Peyer's patch (tissue), 4 donors: ENCODE measurements around the gene DPEP2. TPM values are rescaled to one million over a fixed set of nuclear protein-coding genes. Genes with fewer than 3 reads are reported as not detected.
A peak's percentile ranks its signal among the peaks of the same experiment; 100 is the strongest.

Experiments used
- DNase-seq, 3 donors: peaks; one replicate each; pipeline ENCODE4 v3.0.0-alpha.2; 2017 to 2019
- H3K27ac ChIP-seq, 4 donors: fragments of 200-600 bp; sonication (generic); one replicate each; pipeline ENCODE4 v1.5.1; 2016 to 2019
- H3K27me3 ChIP-seq, 2 donors: fragments of 200-600 bp; sonication (generic); one replicate each; pipeline ENCODE4 v1.5.1; 2019
- H3K36me3 ChIP-seq, 3 donors: fragments of 200-600 bp; sonication (generic); one replicate each; pipeline ENCODE4 v1.5.1; 2016 to 2019
- H3K4me1 ChIP-seq, 4 donors: fragments of 200-600 bp; sonication (generic); one replicate each; pipeline ENCODE4 v1.5.1; 2016 to 2019
- H3K4me3 ChIP-seq, 4 donors: fragments of 200-600 bp; sonication (generic); 1 replicate in 3 of 4; 2 replicates in 1 of 4; pipeline ENCODE4 v1.5.1; 2016 to 2019; ENCODE audit warnings: mild to moderate bottlenecking in 1 of 4
- H3K9me3 ChIP-seq, 4 donors: fragments of 200-600 bp; sonication (generic); one replicate each; pipeline ENCODE4 v1.5.1; 2016 to 2019; ENCODE audit warnings: mild to moderate bottlenecking in 1 of 4
- CTCF ChIP-seq, 6 experiments: fragments of 450-650 bp in 4 of 6; fragments of 200-600 bp in 2 of 6; sonication (generic) in 1 of 6; IDR thresholded peaks; one replicate each; pipeline ENCODE4 v1.5.1; 2017 to 2019; ENCODE audit warnings: antibody characterized with exemption in 6 of 6, mild to moderate bottlenecking in 3 of 6, moderate library complexity in 1 of 6
- POLR2A ChIP-seq, 2 donors: fragments of 450-650 bp; IDR thresholded peaks; one replicate each; pipeline ENCODE4 v1.5.1; 2017; ENCODE audit warnings: antibody characterized with exemption in 2 of 2, mild to moderate bottlenecking in 2 of 2, moderate library complexity in 2 of 2
- total RNA-seq, 4 donors: library from RNA; depleted of rRNA; stranded (reverse); fragments of >200 nt; gene quantifications; one replicate each; pipeline ENCODE4 v1.1.0, GENCODE V29; 2016

The DPEP2 gene
- total RNA-seq, 4 donors from 2014 or later: 1.1 to 12.4 (median 6.6) TPM

GRCh38 chr16:68022728-68023537, 23.6 kb upstream of the DPEP2 start, which contains the start of the genes DDX28 and DUS2:
TSS of gene DDX28 (minus strand) at chr16:68023232. CDS start at chr16:68023202, 30 bp downstream.
TSS of gene DUS2 (plus strand) at chr16:68023284. CDS start at chr16:68038024, 14,740 bp downstream.
- peak within 1 kb of the TSS; percentile 66 to 91 (median 80) for H3K27ac ChIP-seq
- H3K9me3 ChIP-seq: no peaks in the 10 kb centered on the region
- TF ChIP-seq CTCF (IDR thresholded peaks at IDR 0.05) (peak in 1 of 6 experiments; percentile 2), POLR2A (IDR thresholded peaks at IDR 0.05) (peak; percentile 23 to 50)
- peaks cover 0 to 7% (median 0%) of the 10 kb centered on the region in 3 donors for H3K36me3 ChIP-seq
- H3K27me3 ChIP-seq: no peaks in the 10 kb centered on the region
- DNase-seq: peak; percentile 87 to 97 (median 96)
- peak within 1 kb of the TSS; percentile 79 to 100 (median 88) for H3K4me3 ChIP-seq
- peaks cover 0 to 27% (median 11%) of the 10 kb centered on the region in 4 donors for H3K4me1 ChIP-seq

GRCh38 chr16:68022278-68022727, 23.0 kb upstream of the DPEP2 start:
- TF ChIP-seq CTCF (IDR thresholded peaks at IDR 0.05) (no peak), POLR2A (IDR thresholded peaks at IDR 0.05) (no peak)
- H3K4me3 ChIP-seq: peak overlapping the region; percentile 79 to 100 (median 88)
- H3K27me3 ChIP-seq: no peaks in the 10 kb centered on the region
- peaks cover 0 to 27% (median 11%) of the 10 kb centered on the region in 4 donors for H3K4me1 ChIP-seq
- no peaks in the 10 kb centered on the region for H3K9me3 ChIP-seq
- DNase-seq: no peak
- H3K27ac ChIP-seq: peak overlapping the region; percentile 66 to 91 (median 80)
- H3K36me3 ChIP-seq: peaks cover 0 to 7% (median 0%) of the 10 kb centered on the region in 3 donors

GRCh38 chr16:68021490-68021889, 22.2 kb upstream of the DPEP2 start:
- H3K4me3 ChIP-seq: no peak overlapping the region
- TF ChIP-seq POLR2A (IDR thresholded peaks at IDR 0.05) (no peak), CTCF (IDR thresholded peaks at IDR 0.05) (no peak)
- H3K27me3 ChIP-seq: no peaks in the 10 kb centered on the region
- peaks cover 0 to 27% (median 11%) of the 10 kb centered on the region in 4 donors for H3K4me1 ChIP-seq
- H3K27ac ChIP-seq: no peak overlapping the region
- no peak for DNase-seq
- H3K9me3 ChIP-seq: no peaks in the 10 kb centered on the region
- peaks cover 0 to 7% (median 0%) of the 10 kb centered on the region in 3 donors for H3K36me3 ChIP-seq

- H3K36me3 ChIP-seq: peaks cover 0 to 7% (median 0%) of the 10 kb centered on the region in 3 donors
- H3K4me3 ChIP-seq: no peak overlapping the region
- H3K27ac ChIP-seq: no peak overlapping the region
- H3K27me3 ChIP-seq: no peaks in the 10 kb centered on the region
- peaks cover 0 to 25% (median 11%) of the 10 kb centered on the region in 4 donors for H3K4me1 ChIP-seq
- no peaks in the 10 kb centered on the region for H3K9me3 ChIP-seq
- TF ChIP-seq POLR2A (IDR thresholded peaks at IDR 0.05) (no peak), CTCF (IDR thresholded peaks at IDR 0.05) (no peak)
- DNase-seq: no peak
These were observed 19.9 kb upstream of the DPEP2 start for GRCh38 chr16:68019167-68019680.

- Histone ChIP-seq H3K4me1 (no peaks in the 10 kb centered on the region), H3K27me3 (no peaks in the 10 kb centered on the region), H3K9me3 (no peaks in the 10 kb centered on the region), H3K4me3 (no peak within 1 kb of the TSS), H3K27ac (no peak within 1 kb of the TSS), H3K36me3 (no peaks in the 10 kb centered on the region)
- TF ChIP-seq POLR2A (IDR thresholded peaks at IDR 0.05) (no peak), CTCF (IDR thresholded peaks at IDR 0.05) (no peak)
- DNase-seq: no peak
These were observed 16.4 kb upstream of the DPEP2 start, which contains the start of gene DPEP2NB for GRCh38 chr16:68015681-68016080. TSS of gene DPEP2NB (minus strand) at chr16:68015911. CDS start at chr16:68015770, 141 bp downstream.
